NCI-H1694 treated with DMSO at 0.1 percent for 48 hours (cell line): ENCODE results near the gene INS.

ENCODE experiments used
- DNase-seq: peaks from one replicate; lab custom pipeline; 2025; lab: John Stamatoyannopoulos, UW

INS gene

DNA sequence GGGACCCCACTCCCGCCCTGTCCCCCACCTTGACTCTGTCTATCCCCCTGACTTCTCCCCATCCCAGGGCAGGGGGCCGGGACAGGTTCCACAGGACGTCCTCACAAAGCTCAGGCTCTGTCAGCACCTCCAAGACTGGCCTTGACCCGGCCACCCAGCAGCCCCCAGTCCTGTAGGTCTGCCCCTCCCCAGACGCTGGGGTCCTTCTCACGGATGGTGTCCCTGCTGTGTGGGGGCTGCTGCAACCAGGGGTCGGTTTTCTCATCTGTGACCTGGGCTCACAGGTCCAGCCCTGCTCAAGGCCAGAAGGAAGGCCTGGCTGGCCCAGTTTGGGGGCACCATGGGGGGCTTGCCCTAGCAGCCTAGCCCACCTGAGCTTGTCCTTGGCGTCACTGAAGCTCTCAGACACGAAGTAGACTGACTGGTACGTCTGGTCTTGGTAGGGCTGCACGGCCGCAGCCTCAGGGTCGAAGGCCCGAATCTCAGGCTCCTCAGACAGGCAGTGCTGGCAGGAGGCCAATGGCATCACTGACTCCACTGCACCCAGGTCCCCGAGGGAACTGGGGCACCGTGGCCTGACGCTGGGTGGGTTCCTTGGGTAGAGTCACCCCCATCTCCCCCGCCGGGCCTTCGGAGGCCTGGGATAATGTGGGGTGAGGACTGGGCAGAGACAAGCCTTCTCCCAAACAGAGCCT, 4.0 kb upstream of the INS start:
- no peak for DNase-seq

DNA sequence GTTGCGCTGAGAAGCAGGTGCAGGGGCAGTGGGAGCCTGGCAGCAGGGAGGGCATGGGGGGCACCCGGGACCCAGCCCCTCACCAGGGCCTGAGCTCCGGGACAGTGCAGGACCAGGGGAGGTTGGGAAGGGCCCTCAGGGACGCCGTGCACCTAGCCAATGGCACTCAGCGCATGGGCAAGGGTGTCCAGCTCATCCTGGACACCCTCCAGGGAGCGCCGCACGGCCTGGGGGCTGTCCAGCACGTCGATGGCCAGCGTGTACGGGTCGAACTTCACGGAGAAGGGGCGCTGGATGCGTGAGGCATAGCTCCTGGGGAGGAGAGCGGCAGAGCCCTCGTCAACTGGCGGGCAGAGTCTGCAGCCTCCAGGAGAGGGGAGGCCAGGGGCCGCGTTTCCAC, 3.1 kb upstream of the INS start:
- DNase-seq = no peak

DNA sequence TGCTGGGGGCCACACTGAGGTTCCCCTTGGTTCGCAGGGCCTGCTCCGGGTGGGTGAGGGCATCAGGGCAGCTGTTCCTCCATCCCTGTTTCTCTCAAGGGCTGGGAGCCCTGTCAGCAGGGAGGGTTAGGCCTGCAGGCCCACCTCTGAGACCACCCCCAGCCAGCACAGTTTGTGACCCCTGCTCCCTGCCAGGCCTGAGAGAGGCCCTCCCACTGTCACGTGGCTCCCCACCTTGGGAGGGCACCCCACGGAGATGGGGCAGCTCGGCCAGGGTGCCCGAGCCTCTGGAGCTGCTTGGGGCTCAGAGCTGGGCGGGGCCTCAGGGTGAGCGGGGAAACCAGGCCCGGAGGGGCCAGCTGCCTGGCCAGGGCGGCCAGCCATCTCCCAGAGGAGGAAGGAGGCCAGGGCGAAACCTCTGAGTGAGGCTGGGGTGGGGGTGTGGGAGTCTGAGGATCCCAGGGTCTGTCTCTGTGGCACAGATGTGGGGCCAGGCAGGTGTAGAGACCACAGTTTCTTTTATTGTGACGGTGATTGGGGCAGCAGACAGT, 2.5 kb upstream of the INS start:
- no peak for DNase-seq

DNA sequence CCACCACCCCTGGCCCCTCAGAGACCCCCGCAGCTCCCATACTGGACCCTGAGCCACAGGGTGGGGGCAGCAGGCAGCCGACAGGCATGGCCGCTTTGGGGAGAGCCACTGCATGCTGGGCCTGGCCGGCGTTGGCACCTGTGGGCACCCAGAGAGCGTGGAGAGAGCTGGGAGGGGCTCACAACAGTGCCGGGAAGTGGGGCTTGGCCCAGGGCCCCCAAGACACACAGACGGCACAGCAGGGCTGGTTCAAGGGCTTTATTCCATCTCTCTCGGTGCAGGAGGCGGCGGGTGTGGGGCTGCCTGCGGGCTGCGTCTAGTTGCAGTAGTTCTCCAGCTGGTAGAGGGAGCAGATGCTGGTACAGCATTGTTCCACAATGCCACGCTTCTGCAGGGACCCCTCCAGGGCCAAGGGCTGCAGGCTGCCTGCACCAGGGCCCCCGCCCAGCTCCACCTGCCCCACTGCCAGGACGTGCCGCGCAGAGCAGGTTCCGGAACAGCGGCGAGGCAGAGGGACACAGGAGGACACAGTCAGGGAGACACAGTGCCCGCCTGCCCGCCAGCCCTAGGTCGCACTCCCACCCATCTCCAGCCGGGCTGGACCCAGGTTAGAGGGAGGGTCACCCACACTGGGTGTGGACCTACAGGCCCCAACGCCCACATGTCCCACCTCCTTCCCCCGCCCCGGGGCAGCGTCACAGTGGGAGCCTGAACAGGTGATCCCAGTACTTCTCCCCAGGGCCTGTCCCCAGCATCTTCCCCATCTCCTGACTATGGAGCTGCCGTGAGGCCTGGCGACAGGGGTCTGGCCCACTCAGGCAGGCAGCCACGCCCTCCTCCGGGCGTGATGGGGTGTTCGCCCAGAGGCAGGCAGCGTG, 1.2 kb downstream of the INS start:
- DNase-seq = no peak

DNA sequence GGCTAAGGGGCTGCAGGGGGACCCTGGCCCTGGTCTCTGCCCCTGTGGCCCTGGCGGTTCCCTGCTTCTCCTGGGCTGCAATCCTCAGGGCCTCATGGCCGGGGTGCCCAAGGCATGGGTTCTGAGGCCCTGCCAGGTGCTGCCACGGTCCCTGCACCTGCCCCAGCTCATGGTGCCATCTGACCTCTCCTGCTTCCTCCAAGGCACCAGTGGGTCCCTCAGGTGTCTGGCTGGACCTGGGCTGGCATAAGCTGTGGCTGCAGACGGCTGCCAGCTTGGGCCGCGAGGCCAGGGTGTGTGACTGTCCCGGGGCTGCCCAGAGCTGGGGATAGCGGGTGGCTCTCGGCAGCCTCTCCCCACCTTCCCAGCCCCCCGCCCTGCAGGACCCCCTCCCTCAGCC, 2.0 kb downstream of the INS start:
- no peak for DNase-seq

DNA sequence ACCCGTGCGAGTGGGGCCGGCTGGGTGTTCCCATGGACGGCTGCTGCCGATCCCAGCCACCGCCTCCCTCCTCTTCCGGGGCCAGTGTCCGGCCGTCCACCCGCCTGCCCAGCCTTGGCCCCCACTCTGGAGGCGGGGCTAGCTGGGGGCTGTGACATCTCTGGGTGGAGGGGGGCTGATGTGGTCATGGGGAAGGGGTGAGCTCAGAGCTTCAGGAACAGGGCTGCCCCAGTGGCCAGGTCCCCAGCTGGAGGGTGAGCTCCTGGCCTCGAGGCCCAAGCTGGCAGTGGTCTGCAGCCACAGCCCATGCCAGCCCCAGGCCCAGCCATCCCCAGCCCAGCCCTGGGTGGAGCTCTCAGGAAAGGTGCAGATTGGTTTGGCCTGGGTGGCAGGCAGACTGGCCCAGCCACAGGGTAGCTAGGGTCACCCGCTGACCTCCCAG, 2.7 kb downstream of the INS start:
- no peak for DNase-seq

DNA sequence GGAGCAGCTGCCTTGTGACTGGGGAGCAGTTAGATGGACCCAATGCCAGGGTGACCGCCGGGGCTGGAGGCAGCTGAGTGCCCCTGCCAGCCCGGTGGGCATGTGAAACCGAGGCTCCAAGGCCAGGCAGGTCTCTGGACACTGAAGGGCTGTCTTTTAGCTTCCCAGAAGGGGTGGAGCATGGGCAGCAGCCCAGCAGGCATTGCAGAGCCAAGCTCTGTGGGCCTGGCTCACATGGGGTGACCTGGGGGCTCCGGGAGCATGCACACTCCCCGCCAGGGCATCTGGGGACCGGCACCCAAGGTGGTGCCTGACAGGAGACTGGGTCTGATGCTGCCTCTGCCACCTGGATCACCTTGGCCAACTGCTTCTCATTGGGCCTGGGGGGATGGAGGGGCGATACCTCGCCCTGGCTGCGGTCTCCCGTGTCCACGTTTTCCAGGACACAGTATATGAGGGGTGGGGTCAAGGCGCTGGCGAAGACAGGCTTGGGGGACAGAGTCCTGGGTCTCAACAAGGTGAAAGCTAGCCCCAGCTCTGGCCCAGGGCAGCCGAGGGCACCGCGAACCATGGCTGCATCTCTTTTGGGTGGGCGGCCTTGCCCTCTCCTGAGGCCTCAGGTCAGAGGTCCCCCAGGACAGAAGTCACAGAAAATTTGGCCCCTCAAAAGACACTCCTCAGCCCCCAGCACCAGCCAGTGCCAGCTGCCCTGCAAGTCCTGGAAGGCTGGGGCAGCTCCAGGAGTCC, 3.5 kb downstream of the INS start:
- DNase-seq = no peak

DNA sequence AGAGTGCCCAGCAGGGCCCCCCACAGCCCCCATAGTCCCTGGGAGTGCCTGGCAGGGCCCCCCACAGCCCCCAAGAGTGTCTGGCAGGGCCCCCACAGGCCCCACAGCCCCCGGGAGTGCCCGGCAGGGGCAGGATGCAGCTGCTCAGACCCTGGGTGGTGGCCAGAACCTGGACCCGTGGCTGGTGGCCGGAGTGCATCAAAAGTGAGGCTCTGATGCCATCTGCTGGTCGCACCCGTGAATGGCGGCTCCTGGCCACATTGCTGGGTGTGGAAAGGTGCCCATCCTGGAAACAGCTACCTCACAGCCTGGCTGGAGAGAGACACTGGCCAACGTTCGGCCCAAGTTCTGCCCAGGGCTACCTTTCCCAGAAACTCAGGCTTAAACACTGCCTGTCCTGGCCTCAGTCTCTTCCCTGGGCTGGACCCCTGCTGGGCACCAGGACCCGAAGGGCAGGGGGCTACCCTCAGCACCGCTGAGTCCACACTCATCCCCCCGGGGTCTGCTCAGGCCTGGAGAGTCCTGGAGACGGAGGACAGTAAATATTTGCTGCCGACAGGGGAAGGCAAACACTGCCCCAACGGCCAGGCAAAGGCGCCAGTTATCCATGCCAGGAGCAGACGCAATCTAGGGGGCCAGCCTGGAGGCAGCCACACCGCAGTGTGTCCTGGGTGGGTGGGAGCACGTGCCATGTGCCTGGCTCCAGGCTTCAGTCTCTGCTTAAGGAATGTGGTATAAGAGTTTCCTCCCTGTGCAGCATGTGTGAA, 4.4 kb downstream of the INS start:
- DNase-seq = no peak

DNA sequence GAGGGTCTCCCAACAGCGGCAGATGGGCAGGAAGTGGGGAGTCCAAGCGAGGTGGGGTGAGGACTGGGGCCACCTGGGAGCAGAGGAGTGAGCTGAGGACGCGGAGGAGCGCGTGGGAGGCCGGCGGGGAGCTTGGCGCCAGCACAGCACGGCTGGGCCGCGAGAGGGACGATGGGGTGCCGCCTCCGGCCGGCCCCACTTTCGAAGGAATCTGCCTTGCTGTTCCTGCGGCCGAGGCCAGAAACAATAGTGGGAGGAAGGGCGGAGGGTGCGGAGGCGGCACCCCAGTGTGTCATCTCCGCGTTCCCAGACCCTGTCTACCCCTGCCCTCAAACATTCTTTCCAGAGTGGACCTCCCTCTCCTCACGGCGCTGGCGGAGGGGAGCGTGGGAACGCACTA, 5.5 kb downstream of the INS start:
- DNase-seq = no peak

DNA sequence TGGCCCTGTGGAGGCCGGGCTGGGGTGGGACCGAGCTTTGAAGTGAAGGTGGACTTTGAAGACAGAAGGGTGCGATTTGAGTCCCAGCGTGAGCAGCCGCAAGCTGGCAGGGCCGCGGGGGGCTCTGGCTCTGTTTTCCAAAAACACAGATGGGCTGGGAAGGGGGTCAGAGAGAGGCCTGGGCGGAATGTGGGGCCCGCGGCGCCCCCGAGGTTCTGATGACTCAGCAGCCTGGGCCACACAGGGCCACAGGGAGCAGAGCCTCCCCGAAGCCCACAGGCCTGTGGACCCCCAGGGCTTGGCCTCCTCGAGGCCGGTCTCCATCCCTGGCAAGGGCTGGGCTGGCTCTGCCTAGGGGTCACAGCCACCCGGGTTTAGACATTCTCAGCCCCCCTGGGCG, 6.1 kb downstream of the INS start:
- no peak for DNase-seq

DNA sequence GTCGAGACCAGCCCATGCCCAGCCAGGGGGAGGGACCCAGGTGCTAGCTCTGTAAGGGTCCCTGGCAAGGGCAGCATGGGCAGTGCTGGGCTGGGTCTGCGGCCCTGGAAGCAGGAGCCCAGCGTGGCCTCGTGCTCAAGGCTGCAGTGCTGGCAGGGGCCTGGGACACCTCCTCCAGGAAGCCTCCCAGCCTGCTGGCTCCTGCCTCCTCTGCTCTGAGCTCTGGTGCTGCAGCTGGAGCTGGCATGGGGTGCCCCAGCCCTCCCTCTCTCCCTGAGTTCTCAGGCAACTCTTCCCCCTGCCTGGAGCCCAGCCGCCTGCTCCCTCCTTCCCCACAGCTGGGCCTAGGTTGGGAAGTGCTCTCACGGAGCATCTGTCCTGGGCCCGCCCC, 6.8 kb downstream of the INS start:
- DNase-seq = no peak

DNA sequence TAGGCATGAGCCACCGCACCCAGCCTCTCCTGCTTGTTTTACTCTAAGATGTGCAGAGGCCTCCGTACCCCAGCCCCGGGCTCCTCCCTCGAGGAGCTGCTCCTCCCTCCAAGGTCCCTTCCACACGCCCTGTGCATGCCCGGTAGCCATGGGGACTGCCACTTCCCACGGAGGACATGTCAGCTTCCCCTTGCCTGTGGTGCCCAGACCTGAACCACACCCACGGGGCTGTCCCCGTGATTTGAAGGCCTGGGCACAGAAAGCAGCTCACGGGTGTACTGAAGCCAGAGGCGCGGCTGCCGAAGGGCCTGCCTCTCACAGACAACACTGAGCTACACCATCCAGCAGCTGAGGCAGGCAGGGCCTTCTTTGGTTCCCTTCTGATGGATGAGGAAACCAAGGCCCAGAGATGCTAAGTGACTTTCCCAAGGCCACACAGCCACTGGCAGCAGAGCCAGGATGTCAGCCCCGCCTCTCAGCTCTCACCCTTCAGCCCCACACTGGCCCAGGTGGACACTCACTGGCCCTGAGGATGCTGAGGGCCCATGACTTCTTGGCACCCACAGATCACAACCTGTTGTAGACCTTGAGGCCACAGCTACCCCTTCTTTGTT, 7.3 kb downstream of the INS start:
- no peak for DNase-seq

DNA sequence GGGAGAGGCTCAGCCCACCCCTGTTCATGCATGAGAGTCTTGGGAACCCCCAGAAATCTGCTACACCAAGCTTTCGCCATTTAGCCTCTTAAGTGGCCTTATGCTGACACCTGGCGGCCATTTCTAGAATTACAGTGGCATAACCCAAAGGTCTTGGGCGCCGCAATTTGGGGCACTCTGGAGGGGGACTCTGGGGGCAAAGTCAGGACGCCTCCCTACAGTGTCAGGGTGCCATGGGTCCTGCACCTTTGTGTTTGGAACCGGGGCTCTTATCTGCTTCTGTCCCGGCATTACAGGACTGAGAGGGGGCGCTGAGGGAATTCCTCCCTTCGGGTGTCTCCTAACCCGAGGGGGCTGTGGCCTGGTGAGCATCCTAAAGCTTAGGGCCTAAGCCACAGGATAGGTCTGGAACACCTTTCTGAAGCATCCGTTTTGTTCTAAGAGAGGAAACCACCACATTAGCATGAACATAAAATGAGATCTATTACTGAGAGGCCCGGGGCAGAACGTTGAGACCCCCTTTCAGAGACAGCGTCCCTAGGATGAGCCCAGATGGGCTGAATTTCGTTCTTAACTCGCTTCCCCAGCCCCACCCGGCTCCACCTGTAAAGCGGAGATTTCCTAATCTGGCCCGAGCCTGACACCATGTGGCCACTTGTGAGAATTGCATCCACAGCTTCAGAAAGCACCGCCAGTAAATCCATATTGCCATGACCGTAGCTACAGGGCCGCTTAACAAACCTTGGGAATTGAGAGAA, 9.3 kb downstream of the INS start:
- DNase-seq = peak; percentile 15

DNA sequence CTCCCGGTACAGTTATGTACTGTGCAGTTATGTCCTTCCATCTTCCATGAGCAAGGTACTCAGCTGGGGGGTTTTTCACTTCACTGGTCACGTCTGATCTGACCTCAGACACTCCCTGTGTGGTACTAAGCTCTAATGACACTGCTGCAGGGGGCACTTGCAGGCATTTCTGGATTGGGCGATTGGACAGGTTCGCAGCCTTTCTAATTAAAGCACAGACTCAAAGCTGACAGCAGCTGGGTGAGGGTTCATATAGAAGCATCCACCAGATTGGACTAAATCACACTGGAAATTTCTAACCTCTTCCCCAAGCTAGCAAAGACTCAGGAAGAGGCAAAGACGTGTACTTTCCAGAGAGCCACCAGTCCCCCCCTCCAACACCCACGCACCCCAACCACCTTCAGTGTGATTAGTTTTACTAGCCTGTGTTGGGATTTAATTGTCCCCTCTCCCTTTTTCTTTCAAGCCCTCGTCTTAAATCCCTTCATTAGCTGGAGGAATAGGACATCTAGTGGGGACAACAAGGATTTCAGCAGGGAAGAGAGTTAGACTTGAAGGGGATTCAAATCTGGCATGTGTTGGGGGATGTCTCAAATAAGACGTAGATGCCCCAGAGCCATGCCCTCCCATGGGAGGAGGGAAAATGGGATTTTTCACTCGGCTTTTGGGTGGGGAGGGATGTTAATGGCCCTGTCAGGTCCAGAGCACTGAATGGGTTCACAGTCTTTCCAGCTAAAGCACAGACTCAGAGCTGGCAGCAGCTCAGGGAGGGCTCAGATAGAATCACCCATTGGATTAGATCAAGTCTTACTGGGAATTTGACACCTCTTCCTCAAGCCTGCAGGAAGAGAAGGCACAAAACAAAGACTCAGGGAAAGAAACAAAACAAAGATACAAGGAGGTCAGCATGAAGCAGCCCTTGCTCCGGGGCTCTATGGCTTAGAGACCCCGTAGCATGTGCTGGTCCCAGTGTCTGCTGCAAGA, 10.9 kb downstream of the INS start:
- no peak for DNase-seq

DNA sequence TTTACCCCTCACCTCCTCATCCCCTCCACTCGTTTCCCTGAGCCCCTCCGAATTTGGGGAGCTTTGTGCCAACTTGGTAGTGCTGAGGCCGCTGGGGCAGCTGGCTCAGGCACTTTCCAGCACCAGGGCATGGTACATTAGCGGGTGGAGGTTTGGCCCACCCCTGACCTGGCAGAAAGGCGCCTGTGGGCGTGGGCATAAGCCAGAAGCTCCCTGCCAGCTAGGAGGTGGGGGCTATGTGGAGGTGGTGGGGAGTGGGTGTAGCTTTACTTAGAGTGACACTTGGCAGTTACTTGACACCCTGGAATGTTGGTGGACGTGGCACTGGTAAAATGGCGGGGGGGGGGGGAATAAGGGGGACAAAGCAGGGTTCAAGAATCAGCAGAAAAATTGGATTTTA, 11.5 kb downstream of the INS start:
- DNase-seq = no peak

DNA sequence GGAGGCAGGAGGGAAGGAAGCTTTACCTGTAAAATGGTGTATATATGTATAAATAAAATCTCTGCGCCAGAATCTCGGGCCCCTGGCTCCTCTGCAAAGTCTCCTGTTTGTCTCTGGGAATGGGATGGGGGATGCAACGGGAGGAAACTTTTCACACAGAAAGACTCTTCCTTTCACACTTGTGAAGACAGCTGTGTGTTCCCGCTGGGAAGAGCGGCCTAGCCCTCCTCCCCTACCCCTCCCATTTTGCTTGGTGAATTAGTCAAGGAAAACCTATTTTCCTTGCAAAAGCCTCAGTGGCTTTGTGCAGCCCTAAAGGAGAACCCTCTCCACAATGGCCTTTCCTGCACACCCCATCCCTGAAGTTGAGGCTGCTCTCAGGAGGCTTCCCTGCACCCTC, 12.4 kb downstream of the INS start:
- no peak for DNase-seq

DNA sequence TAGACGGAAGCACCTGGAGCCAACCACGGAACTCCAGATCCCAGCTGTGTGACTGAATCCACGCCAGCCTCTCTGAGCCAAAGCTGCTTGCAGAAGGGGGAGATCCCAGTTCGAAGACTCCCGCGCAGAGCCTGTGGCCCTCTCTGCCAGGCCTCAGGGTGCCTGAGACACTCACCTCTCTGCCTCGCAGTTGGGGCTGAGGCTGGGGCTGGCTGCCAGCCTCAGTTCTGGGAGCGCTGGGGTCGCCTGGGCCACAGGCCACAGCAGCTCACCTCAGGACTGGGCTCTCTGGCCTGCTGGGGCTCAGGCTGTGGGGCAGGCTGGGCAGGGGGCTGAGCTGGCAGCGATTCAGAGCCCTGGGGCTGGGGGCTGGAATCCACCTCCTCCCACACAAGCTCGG, 13.6 kb downstream of the INS start:
- DNase-seq = no peak

DNA sequence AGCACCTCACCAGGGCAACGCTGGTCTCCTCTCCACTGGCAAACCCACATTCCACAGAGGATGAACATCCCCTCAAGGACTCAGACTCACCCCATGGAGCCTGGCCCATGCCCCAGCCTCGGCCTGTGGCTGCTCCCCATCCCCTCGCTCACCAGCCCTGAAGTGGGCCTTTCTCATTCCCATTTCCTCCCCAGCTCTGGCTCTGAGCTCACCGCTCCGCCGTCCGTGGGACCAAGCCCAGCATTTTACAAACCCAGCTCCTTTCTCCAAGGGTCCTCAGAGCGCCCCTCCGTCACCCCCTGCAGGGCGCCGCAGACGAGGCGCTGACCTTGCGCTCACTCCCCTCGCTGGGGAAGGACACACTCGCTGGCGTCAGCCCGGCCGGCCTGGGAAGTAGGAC, 15.0 kb downstream of the INS start:
- no peak for DNase-seq

DNA sequence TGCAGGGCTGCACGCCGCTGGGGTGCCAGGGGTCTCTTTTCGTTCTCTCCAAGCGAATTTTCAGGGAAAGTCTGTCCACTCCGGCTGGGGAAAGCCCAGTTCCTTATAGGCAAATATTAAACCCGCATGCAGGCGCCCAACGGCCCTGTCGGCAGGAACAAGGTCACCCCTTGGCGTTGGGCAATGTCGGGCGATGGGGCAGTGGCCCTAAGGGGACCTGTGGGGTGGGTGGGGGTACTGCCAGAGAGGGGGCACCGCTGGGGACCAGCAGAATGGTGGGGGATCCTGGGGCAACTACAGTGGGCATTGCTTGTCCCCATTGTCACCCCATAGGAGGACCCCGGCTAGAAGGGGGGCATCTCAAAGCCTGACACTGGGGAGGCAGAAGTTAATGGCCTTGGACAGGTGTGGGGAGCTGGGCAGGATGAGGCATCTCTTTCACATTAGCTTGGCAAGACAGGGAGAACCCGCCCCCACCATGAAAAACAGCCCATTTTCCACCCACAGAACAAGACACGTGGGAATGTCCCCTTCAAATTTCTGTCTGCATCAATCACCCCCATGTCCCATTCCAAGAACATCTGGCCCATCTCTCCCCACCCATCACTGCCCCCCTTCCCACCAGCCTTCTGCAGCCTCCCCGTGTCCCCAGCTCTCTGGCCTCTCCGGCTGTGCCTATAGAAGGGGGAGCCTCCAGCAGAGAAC, 16.3 kb downstream of the INS start:
- DNase-seq = no peak
